GM18870 (cell line): ENCODE measurements around the gene INCENP.
"Not testable (repeated sequence)": the region's sequence is repeated elsewhere in the genome, so short reads cannot be mapped to it uniquely, and the experiment has no call there.

Experiments used
- ATAC-seq: cut with Tn5 transposase; IDR thresholded peaks from one replicate; pipeline ENCODE4 v1.9.1; 2021; ENCODE audit warnings: moderate library complexity; ENCODE audit not compliant: unreplicated experiment

The INCENP gene

GRCh38 chr11:62123669-62124185 lies at the start of gene INCENP:
Gene INCENP (plus strand): TSS chr11:62124011. CDS start chr11:62128162, 4,151 bp downstream.
- ATAC-seq: peak; percentile 95

DNA sequence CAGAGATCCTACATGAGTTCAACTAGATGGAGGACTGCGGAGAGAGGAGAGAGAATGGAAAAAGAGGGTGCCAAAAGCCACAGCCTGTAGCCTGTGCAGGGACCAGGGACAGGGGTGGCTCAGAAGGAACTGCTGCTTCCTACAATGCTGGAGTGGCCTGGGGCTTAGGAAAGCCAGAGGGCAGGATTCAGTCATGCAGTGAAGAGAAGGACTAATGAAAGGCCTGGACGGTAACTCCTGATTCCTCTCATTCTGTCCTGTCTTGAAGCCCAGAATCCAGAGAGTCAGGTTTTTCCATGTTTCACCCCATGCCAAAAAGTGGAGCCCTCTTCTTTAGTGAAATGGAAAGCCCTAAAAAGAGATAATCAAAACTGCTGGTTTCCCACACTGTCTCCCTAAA lies 48.4 kb upstream of the INCENP start:
- no peak for ATAC-seq

GRCh38 chr11:62077132-62077531 lies 46.7 kb upstream of the INCENP start:
- ATAC-seq: no peak

DNA sequence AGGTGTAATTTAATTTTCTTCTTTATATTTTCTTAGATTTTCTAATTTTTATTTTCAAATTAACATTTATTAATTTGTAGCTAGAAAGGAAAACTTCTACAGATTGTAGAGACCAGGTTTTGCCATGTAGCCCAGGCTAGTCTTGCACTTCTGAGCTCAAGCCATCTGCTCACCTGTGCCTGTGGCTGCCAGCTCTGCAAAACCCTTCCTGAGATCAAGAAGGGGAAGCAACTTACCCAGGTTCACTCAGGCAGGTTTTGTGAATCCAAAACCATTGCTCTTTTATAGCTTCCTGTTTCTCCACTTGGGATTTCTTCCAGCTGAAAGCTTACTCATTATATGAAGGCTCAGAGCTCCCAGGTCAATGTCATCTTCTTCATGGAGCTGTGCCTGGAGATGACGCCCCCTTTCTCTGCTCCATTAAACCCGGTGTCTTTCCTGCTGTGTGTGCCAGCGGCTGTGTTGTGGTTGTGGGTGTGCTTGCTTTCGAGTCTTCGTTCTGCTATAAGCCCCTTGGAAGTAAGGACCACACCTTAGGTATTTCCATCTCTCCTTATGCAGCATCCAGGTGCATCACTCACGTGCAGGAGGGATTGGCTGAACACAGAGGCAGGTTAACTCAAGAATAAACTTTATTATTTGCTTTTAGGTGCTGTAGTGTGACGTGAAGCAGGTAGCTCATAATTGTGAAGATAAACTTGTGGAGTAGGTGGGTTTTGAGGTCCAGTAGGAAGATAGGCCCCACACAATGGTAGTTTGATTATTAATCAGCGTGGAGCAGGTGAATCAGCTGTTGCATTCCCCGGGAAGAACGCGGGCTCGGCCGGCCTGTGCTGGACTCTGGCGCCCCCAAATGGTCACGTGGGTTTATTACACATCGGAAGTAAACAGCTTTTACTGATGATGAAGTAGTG lies 42.2 kb upstream of the INCENP start:
- ATAC-seq: no peak

- ATAC-seq: no peak
These were observed 41.5 kb upstream of the INCENP start for GRCh38 chr11:62082292-62082657.

DNA sequence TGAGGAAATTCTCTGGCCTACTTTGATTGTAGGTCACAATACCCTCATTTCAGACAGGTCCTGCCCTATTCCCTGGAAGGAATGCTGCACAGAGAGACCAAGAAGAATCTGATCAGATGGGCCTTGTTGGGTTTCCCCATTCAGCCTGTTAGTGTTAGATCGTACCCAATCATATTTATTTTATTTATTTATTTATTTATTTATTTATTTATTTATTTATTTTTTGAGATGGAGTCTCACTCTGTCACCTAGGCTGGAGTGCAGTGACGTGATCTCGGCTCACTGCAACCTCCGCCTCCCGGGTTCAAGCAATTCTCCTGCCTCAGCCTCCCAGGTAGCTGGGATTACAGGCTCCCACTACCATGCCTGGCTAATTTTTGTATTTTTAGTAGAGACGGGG lies 39.0 kb upstream of the INCENP start:
- ATAC-seq: not testable (repeated sequence)

DNA sequence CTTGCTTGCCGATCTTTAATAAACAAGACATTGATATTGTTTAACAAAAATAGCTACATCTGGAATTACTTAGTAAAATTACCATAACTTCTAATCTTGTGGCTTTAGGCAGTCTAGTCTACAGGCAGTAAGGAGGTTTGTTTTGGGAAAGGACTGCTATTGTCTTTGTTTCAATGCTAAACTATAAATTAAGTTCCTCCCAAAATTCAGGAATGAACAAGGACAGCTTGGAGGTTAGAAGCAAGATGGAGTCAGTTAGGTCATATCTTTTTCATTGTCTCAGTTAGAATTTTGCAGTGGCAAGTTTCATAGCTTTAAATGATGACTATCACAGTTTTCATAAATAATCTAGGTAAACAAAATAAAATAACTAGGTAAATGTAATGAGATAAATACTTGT lies 36.1 kb upstream of the INCENP start:
- no peak for ATAC-seq

DNA sequence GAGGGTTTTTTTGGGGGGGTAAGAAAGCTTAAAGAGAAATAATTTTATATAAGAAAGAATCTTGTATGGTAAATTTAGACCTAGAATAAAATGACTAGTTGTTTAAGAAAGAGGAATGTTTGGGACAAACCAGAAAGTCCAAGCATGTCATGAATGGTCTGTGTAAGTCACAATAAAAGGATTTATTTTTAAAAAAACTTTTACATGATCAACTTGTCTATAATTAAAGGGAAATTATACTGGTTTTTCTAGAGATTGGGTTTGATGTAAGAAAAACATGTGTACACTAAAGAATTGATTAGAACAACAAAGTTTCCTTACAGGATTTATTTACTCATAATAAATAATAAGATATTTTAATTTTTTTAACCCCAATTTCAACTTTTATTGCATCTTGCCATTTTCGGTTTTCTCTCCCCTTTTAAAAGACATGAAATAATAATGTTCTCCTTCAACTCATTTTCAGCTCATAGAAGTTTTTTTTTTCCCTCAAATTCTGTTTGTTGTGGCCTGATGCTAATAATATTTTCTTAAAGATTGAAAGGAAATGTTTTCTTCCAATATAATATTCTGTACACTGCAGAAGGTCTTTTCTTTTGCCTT lies 35.4 kb upstream of the INCENP start:
- no peak for ATAC-seq

GRCh38 chr11:62103141-62103540 lies 20.7 kb upstream of the INCENP start:
- ATAC-seq: no peak

GRCh38 chr11:62103986-62104385 lies 19.8 kb upstream of the INCENP start:
- ATAC-seq: no peak

DNA sequence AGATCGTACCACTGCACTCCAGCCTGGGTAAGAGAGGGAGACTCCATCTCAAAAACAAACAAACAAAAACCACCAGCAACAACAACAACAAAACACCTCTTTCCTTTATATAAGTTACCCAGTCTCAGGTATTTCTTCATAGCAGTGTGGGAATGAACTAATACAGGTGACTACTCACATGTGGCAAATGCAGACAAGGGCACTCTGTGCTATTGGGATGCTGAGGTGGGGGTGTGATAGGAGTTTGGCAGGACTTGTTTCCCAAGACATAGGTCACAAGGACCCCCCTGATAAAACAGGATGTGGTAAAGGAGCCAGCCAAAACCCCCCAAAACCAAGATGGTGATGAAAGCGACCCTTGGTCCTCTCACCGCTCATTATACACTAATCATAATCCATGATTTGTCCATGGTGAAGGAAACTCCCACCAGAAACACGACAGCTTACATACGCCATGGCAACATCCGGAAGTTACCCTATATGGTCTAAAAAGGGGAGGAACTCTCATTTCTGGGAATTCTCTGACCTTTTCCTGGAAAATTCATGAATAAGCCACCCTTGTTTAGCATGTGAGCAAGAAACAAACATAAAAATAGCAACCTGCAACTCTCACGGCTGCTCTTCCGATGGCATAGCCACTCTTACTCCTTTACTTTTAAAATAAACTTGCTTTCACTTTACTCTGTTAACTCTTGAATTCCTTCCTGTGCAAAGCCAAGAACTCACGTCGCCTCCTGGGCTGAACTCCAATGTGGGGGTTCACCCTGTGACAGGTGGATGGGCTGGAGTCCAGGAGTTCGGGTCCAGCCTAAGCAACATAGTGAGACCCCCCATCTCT lies 18.8 kb upstream of the INCENP start:
- no peak for ATAC-seq

DNA sequence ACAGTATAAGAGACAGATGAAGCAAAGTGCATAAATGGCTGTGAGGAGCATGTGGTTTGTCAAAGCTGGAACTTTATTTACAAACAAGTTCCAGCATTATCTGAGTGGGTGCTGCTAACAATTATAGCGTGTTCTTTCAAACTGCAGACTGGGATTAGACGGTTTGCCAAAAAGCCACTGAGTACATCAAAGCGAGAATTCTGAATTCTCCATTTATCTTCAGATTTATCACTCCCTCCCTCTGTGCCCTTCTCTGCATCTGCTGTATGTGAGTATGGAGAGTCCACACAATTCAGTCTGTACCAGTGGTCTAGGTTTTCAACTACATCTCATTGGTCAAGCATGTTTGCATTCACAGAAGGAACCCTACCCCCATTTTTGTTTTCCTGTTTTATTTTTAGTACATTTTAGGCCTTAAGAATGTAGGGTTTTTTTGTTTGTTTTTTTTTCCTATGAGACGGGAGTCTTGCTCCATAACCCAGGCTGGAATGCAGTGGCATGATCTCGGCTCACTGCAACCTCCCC lies 18.1 kb upstream of the INCENP start:
- ATAC-seq: no peak

- ATAC-seq: no peak
These were observed 15.6 kb upstream of the INCENP start for GRCh38 chr11:62108017-62108750.

- ATAC-seq: no peak
These were observed 14.8 kb upstream of the INCENP start for GRCh38 chr11:62108971-62109404.

DNA sequence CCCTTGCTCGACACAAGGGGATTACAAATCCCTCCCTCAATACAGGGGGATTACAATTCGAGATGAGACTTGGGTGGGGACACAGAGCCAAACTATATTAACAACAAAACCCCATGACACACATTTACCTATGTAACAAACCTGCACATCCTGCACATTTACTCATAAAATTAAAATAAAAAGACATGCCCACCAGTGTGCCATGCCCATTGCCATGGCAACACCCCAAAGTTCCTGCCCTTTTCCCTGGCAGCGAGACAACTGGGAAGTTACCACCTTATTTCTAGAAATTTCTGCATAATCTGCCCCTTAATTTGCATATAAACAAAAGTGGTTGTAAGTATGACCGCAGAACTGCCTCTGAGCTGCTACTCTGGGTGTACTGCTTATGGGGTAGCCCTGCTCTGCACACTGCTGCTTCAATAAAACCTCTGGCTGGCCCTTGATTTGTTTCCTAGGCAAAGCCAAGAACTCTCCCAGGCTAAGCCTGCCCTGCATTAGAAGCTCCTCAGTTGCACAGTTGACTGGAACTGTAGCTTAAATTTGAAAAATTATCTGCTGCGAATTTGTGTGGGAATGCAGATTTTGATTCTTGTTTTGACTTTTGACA lies 8.6 kb upstream of the INCENP start:
- no peak for ATAC-seq

DNA sequence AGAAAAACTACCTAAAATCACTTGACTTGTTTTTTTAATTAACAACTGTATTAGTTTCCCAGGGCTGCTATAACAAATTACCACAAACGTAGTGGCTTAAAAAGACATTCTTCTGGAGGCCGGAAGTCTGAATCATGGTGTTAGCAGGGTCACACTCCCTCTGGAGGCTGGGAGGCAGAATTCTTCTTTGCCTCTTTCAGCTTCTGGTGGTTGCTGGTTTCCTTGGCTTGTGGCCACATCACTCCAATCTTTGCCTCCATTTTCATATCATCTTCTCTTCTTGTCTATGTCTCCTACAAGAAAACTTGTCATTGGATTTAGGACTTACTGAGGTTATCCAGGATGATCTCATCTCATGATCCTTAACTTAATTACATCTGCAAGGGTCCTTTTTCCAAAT lies 7.4 kb upstream of the INCENP start:
- no peak for ATAC-seq

GRCh38 chr11:62119569-62119968 lies 4.2 kb upstream of the INCENP start:
- no peak for ATAC-seq

GRCh38 chr11:62120001-62120400 lies 3.8 kb upstream of the INCENP start:
- ATAC-seq: no peak

DNA sequence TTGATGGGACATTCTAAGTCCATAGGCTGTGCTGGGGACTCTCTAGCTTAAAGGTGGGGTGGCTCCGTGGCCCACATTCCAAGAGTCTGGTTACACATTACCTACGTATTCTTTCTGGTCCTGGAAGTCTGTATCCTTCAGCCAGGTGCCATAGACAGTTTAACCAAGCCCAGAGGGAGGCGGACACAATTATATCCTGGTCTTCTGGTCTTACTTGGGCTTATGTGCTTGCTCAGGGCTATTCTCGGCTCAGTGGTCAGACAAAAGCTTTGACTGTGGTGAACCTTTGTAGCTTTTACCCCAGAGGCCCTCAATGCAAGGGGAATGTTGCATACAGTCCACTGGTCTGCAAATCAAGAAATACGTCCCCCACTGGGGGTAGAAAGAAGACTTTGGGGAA lies 3.4 kb upstream of the INCENP start:
- ATAC-seq: no peak

GRCh38 chr11:62122076-62122475 lies 1.7 kb upstream of the INCENP start:
- ATAC-seq: no peak
